GM18519 (cell line): Measurements from ENCODE around the gene ZNF354C.
"Not testable (repeated sequence)": the region's sequence is repeated elsewhere in the genome, so short reads cannot be mapped to it uniquely, and the experiment has no call there.

Experiments used
- ATAC-seq: cut with Tn5 transposase; IDR thresholded peaks from one replicate; pipeline ENCODE4 v1.9.1; 2021; ENCODE audit warnings: mild to moderate bottlenecking, moderate library complexity; ENCODE audit not compliant: unreplicated experiment, low FRiP score

The ZNF354C gene

DNA sequence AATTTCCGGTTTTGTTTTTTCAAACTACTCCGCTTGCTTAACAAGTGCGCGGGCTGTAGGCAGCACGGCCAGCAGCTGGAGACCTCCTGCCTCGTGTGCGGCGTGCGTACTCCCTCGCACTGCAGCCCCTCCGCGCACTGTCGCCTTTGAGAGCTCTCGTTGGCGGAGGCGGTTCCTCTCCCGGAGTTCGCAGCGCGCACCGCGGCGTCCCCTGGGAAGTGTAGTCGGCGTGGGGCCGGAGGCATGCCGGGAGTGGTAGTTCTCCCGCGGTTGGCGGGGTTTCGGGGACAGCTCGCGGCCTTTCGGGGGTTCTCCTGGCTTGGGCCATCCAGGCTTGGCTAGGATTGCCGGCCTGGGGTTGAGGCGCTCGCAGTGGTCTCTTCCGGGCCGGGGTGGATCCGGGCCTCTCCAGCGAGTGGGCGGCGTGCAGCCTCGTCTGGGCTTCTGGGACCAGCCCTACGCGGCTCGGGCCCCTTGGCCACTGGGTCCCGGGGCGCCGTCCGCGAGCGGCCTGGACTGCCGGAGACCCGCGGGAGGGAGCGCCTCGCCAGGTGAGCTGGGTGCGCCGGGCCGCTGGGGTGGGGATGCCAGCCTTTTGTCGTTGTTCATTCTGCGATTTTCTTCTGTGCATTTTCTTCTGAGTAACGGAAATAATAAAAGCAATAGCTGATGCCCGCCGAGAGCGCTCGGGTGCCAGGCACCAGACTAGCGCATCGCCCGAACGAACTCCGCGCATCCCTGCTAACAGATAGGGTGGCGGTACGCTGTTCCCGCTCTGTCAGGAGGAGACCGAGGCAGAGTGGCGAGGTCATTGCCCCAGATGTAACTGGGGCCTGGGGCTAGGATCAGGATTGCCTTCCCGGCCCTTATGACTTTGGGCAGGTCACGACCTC lies at the start of gene ZNF354C:
ZNF354C (plus strand) TSS at position 258 of the 893 bp plus-strand sequence. CDS start 1,696 bp downstream, outside the sequence.
- peak; percentile 53 for ATAC-seq

DNA sequence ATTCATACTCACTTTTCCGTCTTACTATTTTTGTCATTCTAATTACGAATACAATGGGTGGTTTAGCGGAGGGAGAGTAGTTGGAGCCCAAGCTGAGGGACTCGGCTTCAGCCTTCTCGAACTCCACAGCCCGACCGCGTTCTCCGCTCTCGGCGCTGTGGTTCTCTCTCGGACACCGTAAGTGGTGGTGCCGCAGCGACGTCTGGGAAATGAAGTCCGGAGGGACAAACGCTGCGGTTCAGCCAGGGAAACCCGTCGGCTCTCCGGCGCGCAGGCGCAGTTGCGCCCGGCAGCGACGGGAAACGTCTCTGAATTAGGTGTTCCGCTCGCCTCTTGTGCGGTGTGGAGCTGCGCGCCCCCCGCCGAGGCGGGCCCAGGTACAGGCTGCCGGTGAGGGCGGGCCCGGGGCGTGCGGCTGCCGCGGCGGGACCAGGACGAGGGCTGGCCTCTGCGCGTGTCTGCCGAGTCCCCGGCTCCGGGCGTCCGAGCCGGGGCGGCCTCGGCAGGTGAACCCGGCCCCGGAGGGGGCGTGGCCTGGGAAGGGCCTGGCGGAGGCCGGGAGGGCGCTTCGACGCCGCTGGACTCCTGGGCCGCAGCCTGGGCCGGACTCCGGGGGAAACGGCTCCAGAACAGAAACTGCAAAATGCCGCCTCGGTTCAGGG lies 36.5 kb upstream of the ZNF354C start, which contains the start of gene ZNF879:
ZNF879 (plus strand) TSS at position 277 of the 662 bp plus-strand sequence. CDS start 1,201 bp downstream, outside the sequence.
- ATAC-seq: peak; percentile 92

DNA sequence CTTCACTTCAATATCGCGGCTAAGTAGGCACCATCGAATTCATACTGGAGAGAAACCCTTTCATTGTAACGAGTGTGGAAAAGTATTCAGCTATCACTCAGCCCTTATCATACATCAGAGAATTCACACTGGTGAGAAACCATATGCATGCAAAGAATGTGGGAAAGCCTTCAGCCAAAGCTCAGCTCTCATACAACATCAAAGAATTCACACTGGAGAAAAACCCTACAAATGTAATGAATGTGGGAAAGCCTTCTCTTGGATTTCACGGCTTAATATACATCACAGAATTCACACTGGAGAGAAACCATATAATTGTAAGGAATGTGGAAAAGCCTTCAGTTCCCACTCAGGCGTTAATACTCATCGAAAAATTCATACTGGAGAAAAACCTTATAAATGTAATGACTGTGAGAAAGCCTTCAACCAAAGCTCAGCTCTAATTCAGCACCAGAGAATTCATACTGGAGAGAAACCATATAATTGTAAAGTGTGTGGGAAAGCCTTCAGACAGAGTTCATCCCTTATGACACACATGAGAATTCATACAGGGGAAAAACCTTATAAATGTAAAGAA lies 27.1 kb upstream of the ZNF354C start:
- no peak for ATAC-seq

DNA sequence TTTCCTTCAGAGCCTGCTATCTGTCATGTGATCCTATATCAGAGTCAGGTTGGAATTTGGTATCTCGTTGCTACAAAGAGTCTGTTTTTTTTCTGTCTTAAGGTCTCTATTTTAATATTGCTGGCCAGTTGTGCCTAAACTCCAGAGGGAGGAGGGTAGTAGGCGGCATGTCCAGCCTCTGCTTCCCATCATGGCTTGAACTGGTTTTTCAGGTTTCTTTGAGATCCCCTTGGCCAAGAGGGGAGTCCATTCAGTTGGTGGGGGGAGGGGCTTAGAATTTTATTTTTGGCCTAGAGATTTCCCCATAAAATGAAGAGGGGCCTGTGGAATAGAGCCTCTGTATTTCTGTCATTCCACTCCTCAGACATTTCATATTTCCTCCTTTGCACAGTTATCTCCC lies 15.4 kb upstream of the ZNF354C start:
- no peak for ATAC-seq

DNA sequence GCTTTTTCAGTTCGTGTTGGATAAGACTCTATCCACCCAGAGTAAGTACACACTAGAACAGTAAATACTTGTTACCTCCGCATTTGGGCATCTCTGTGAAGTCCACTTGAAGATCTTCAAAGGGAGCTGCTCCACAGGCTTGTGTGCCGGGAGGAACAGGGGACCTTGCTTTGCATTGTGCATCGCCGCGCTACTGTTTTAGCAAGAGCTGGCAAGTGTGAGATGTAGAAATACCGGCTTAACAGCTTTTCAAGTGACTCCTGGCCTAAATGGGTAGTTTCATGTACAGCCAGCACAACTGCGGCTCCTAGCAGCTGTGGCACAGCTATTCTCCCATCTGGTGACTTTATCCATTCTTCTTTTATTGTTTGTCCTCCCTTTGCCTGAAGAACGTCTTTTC lies 8.4 kb upstream of the ZNF354C start:
- no peak for ATAC-seq

DNA sequence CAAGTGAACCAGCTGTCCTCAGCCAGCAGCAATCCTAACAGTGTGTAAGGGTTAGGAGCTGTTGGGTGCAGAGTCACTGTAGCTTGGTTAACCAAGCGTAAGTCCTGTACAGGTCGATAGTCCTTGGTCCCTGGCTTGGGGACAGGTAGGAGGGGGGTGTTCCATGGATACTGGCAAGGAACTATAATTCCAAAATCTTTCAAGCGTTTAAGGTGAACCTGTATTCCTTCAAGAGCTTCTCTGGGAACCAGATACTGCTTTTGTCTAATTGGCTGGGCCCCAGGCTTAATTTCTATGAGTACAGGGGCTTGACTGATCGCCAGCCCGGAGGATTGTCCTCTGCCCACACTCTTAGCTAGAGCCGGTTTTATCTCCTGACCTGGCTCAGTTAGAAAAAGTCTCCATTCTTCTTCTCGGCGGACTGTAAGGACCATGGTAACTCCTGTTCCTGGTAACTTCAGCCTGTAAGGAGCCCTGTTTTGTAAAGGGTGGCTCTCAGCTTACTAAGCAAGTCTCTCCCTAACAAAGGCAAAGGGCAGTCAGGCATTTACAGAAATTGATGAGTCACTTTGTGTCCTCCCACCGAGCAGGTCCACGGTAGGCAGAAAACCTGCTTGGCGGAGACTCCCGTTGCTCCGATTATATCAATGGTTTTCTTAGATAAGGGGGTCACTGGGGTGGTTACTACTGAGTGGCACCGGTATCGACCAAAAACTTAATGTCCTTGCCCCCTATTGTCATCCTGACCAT lies 6.0 kb upstream of the ZNF354C start:
- ATAC-seq: no peak

DNA sequence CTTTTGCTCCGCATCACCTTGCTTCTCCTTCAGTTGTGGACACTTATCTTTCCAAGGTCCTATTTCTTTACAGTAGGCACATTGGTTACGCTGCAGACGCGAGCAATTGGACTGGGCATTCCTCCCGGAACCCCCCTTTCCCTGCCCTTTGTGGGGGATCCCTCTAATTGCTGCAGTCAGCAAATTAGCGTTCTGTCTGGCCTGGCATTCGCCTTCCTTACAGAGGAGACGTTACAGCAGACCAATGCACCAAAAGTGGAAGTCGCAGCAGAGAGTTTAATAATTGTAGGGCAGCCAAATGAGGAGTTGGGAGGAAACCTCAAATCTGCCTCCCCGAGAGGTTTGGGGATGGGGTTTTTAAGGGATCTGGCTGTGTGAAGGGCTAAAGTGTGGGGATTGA lies 5.3 kb upstream of the ZNF354C start:
- ATAC-seq: no peak

DNA sequence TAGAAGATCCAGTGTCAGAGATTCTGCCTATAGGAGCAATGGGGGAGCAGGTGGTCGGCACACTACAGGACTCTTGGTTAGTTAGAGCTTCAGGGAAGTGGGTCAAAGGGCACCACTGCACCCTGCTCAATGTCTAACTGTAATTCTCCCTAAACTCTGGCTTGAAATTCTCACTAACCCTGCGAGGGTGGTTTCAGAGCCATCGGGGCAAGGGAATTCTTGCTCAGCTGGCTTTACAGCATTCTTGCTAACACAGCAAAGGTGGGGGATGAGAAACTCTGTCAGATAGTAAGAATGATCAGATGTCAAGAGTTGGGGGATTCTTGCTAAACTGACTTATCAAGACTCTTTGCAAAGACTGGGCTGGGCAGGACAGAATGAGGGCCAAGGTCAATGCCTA lies 4.7 kb upstream of the ZNF354C start:
- no peak for ATAC-seq

DNA sequence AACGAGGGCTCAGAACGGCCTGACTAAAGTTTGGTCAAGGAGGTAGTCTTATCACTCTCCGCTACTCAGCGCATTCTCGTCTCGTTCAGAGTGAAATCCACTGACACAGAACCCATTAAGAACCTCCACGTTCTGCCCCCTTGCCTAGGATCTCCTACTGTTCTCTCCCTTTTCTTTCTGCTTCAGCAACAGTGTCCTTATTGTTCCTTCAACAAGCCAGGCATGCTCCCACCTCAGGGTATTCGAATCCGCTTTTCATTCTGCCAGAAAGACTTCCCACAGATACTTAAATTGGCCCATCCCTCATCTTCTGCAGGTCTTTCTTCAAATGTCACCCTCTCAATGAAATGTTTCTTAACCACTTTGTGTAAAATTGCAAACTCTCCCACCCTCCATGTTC lies 4.3 kb upstream of the ZNF354C start:
- no peak for ATAC-seq

DNA sequence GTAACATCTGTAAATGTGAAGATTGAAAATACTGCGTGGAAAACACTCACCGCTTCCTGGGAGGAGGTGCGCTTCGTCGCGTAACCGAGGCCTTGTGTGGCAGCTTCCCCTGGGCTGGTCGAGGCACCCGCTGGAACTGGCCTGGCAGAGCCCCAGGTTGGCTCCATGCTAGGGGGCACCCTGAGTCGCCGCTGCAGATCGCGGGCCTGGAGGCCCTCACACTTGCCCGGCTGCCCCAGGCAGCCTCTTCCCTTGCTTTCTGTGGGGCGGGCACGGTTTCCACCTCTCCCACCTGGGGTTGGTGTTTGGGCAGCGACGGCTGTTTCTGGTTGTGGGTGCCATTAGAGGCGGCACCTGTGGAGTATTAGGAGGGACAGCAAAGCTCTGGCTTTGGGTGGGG lies 852 bp downstream of the ZNF354C start:
- no peak for ATAC-seq

DNA sequence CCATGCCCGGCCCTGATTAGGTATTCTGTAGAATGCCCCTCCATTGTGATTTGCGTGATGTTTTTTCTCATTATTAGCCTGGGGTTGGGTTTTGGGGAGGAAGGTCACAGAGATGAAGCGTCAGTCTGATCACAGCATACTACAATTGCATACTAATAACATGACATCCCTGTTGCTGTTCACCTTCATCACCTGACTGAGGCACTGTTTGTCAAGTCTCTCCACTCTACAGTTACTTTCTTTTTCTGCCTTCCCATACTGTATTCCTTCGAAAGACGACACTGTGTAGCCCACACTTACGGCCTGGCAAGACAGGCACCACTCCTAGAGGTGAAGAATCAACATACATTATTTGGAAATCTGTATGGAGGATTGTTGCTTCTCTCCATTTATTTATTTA lies 5.5 kb downstream of the ZNF354C start:
- no peak for ATAC-seq

DNA sequence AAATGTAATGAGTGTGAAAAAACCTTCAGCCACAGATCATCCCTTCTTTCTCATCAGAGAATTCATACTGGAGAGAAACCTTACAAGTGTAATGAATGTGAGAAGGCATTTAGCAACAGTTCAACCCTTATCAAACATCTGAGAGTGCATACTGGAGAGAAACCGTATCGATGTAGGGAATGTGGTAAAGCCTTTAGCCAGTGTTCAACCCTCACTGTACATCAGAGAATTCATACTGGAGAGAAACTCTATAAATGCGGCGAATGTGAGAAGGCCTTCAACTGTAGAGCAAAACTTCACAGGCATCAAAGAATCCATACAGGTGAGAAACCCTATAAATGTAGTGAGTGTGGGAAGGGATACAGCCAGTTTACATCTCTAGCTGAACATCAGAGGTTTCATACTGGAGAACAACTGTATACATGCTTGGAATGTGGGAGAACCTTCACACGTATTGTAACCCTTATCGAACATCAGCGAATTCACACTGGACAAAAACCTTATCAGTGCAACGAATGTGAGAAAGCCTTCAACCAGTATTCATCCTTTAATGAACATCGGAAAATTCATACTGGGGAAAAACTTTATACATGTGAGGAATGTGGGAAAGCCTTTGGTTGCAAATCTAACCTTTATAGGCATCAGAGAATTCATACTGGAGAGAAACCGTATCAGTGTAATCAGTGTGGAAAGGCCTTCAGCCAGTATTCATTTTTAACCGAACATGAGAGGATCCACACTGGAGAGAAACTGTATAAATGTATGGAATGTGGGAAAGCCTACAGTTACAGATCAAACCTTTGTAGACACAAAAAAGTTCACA lies 19.2 kb downstream of the ZNF354C start:
- no peak for ATAC-seq

DNA sequence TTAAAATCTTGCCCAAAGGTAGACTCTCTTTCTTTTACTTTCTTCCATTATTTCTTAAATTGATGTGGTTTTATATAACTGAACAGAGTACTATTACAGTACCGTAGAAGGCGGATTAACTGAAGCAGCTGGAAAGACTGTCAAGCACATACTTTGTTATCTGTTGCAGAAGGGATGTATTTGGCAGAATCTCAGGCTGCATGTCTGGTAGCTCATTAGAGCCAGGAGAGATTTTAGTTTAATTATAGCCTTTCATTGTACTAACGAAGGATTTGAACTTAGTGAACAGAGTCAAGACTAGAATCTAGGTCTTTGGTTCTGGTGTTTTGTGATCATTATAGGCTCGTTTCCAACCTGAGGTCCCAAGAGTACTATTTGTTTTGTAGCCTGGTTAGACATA lies 20.6 kb downstream of the ZNF354C start:
- no peak for ATAC-seq

DNA sequence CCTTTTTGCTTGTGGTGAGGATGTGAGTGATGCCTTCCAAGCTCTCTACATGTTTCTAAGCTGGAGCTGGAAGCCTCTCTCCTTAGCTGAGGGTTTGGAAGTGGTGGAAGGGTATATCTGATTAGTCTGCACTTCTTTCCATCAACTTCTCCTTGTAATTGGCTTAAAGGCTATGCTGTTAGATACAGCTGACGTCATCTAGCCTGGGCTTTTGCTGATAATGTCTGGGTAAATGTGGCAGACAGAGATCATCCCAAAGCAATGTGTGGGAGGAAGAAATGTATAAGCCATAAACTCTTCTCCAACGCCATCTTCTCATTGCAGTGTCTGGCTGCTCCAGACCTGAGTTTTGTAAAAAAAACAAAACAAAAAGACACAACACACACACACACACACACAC lies 29.3 kb downstream of the ZNF354C start:
- no peak for ATAC-seq

DNA sequence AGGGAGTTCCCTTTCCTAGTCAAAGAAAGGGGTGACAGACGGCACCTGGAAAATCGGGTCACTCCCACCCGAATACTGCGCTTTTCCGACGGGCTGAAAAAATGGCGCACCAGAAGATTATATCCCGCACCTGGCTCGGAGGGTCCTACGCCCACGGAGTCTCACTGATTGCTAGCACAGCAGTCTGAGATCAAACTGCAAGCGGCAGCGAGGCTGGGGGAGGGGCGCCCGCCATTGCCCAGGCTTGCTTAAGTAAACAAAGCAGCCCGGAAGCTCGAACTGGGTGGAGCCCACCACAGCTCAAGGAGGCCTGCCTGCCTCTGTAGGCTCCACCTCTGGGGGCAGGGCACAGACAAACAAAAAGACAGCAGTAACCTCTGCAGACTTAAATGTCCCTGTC lies 41.1 kb downstream of the ZNF354C start:
- ATAC-seq: not testable (repeated sequence)

DNA sequence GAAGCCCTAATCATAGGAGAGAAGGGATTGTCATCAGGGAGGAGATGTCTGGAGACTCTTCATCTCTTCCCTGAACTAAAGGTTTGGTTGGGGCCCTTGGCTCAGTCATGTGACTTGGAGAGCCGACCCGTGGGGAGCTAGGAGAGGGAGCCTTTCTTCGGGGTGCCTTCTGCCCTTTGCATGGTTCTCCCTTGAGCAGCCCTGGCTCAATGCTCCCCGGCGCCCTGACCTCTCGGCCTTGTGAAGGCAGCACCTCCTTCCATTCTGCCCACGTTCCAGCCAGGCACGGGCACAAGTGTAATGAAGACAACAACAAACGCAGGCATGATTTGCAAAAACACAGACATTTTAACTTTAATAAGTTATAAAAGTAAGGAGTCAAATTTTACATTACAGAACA lies 50.4 kb downstream of the ZNF354C start:
- no peak for ATAC-seq

DNA sequence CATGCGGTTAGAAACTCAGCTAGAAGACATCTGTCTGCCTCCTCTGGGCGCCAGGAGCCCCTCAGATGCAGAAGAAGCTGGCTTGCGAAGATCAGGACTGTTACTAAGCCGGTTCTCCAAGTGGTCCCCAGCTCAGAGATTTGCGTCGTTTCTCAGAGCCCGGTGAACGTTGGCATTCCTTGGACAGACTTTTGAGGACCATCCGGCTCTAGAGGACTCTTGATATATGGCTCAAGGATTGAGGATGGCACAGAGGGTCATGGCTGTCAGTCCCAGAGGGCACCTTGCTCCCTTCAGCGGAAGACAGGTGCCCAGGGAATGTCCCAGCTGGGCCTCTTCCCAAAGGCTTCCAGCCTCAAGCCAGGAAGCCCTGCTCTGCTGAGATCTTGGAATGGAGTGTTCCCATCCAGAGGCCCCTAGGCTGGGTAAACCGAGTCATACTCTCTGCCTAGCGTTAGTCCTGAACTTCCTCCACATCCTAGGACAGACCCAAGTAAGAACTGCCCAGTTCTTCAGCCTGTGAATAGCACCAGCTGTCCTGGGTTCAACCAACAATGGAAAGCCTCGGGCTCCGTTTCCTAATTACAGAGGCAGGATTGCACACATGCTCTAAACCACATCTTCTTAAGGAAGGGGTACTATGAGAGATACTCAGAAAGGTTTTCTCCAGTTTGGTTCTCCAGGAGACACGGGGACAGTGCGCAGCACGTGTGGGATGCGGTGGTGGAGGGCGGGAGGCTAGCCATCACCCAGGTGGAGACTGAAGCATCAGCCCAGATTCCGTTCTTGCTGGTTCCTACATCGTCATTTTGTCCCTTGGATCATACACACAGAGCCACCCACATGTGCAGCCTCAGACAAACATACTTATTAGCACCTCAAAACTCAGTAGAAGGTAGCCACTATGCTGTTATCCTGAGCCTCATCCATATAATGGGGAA lies 51.4 kb downstream of the ZNF354C start:
- no peak for ATAC-seq

DNA sequence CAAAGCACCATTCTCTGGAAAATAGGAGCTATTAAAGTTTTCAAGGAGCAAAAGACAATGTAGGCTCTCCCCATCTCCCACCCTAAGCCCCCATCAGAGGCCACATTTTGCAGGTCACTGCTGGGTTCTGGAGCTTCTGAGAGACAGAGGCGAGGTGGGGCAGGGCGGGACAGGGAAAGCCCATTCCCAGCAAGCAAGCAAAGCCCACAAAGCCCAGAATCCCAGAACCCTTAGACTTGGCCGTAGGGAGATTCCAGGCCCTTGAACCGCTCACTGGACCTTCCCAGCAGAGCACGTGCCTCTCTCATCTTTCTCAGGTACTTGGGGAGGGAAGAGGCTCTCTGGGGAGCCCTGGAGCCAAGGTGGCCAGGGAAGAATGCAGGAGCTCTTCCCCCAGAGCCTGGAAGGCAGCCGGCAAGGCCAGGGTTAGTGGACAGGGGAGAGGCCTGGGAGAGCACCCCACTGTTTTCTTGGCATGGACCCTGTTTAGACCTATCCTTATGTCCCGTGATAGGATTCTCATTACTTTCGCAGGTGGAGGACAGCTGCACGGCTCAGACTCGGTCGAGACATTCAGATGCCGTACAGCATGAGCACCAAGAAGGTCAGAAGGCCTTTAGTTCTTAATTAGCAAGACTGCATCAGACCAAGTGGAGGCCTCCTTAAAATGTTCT lies 52.4 kb downstream of the ZNF354C start:
- ATAC-seq: no peak
